ELR (cell line): ENCODE results near the gene POMT2.

Experiments
- DNase-seq: peaks from one replicate; pipeline ENCODE4 v3.0.0-alpha.2; 2015; ENCODE audit warnings: low read depth

POMT2 gene

DNA sequence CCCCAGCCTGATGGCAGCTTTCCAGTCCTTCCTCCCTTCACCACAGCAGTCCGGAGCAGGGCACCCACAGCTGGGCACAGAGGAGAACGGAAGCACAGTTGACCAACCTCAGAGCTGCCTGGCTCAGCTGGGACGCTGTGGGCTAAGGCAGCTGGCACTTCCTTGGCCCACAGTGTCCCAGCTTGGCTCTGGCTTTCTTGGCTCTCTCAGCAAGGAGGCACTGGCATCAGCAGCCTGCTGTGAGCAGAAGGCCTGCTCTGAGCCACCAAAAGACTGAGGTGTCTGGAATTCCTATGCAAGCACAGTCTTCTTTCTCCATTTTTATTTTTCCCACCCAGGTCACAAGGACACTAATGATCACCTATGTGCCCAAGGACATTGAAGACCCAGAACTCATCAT, 82.3 kb downstream of the POMT2 start:
- DNase-seq = no peak

DNA sequence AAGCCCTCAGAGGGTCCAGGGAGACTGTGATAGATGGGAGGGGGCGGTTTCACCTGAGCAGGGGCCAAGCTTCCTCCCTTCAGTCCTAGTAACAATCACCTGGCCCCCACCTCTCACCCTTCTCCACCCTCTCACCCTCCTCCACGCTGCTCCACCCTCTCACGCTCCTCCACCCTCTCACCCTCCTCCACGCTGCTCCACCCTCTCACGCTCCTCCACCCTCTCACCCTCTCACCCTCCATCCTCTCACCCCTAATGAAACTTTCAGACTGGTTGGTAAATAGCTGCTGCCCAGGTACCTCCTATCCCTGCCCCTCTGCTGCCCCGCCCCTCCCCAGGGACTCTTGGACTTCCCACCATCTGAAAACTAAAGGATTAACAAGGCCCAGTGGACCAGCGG, 83.9 kb downstream of the POMT2 start:
- DNase-seq = no peak

DNA sequence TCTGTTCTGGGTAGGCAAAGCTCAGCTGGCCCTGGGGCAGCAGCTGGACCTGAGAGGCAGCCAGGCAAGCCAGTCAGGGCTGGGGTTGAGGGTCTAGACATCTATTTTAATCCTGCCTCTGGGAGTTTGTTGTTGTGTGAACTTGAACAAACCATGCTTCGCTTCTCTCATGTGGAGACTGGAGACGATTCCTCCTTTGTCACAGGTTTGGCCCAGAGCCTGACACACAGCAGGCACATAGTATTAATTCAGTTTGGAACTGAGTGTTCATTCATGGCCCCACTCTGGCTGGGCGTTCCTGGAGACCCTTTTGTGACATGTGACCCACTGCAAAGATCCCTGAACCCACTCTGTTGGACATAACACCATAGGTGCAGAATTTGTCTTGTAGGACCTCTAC, 89.0 kb downstream of the POMT2 start:
- no peak for DNase-seq

DNA sequence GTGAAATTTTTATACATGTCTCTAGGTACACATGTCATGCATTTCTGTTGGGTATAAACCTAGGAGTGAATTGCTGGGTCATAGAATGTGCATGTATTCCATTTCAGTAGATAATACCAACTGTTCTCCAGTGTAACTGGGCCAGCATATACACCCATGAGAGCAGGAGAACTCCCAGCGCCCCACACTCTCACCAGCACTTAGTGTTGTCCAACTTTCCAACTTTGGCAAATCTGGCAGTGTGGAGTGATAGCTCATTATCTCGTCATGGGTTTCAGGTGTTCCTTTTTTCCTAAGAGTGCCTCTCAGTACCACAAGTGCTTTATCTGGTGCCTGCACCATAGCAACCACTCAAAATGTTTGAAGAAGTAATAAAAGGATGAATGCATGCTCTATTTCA, 89.8 kb downstream of the POMT2 start:
- no peak for DNase-seq

DNA sequence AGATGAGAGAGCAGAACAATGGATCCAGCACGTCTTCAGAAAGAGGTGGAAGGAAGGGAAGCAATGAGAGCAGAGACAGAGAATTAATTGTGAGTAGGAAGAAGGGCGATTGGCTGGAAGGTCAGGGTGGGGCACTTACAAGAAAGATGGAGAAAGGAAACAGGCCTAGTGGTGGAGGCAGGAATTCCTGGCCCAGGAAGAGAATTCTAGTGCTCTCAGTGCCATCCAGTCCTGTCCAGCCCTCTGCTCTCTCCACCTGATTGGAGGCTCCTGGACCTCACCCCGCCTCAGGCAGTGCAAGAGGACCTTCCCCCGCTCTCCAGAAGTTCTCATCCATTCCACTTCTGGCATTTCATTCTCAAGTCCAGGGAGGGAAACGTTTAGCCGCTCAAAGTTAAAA, 92.6 kb downstream of the POMT2 start:
- DNase-seq = no peak

DNA sequence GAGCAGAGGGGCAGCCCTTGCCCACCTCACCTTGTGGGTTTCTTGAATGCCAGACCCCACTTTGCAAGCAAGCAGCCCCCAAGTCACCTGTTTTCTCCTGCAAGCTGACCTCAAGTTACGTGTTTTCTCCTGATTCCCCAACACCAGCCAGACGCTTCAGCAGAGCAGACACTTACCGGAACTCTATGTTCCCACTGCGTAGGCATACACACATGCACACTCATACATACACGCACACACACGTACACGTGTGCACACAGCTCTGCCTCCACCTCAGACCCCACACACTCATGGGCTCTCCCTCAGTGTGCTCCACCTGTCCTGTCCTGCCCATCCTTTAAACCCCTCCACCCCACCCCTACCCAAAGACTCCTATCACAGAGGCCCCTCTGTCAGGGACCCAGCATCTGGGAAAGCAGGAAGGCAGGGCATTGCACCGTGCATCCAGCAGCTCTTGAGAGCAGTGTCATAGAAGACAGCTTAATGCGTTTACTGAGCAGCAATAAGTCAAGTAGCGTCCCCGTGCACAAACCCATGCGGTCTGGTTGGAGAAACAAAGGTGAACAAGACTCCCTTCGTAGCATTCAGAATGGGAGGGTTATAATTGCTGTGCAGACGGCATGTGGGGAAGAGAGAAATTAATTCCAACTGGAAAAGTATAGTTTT, 94.7 kb downstream of the POMT2 start:
- no peak for DNase-seq

DNA sequence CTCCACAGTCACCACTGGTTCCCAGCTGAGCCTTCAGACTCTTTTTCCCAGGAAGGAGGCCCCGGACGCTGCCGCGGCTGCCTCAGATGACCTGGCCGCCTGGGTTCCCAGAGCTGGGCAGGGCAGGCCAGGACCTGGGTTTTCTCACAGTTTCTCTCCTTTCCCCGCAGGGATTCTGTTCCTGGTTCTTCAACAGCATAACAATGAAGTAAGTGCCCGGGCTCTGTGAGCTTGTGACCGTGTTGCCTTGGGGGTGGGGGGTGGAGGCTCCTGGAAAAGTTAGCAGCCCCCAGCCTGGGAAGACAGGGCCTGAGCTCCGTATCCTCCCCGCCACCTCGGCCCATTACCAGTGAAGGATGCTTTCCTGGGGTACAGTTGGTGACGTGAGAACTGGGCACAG, 95.4 kb downstream of the POMT2 start:
- DNase-seq = no peak
